Fibroblast of lung (primary cell): ENCODE measurements around the gene COL9A3. TPM values are rescaled to one million over a fixed set of nuclear protein-coding genes. Genes with fewer than 3 reads are reported as not detected.

Experiments used
- DNase-seq, 2 donors: peaks; one replicate each; pipeline versions ENCODE4 v3.0.0 to v3.0.0-alpha.2; 2010; ENCODE audit warnings: low read depth in 2 of 2
- H2AFZ ChIP-seq: 2 replicates; pipeline ENCODE4 v1.5.1; 2012; ENCODE audit warnings: low read length, control low read depth, inconsistent platforms
- H3K27ac ChIP-seq: 2 replicates; pipeline ENCODE4 v1.5.1; 2011; ENCODE audit warnings: low read length, control low read depth; ENCODE audit not compliant: insufficient read depth
- H3K27me3 ChIP-seq: 2 replicates; pipeline ENCODE4 v1.5.1; 2011; ENCODE audit warnings: mild to moderate bottlenecking, low read length; ENCODE audit not compliant: control insufficient read depth, insufficient read depth
- H3K36me3 ChIP-seq: 2 replicates; pipeline ENCODE4 v1.5.1; 2011; ENCODE audit warnings: low read length; ENCODE audit not compliant: control insufficient read depth, insufficient read depth
- H3K4me1 ChIP-seq: 2 replicates; pipeline ENCODE4 v1.5.1; 2011; ENCODE audit warnings: low read length; ENCODE audit not compliant: control insufficient read depth, insufficient read depth; ENCODE audit errors: extremely low read depth
- H3K4me2 ChIP-seq: 2 replicates; pipeline ENCODE4 v1.5.1; 2011; ENCODE audit warnings: low read length, control low read depth; ENCODE audit not compliant: insufficient read depth; ENCODE audit errors: extremely low read depth
- H3K4me3 ChIP-seq, 4 experiments: fragments of 200-600 bp in 1 of 4; sonication (generic) in 1 of 4; replicated peaks in 1 of 4; 2 replicates each; pipeline ENCODE4 v1.5.1; 2011 to 2016; ENCODE audit warnings: low read length in 4 of 4, low read depth in 3 of 4, mild to moderate bottlenecking in 3 of 4, control low read depth in 2 of 4, inconsistent platforms in 1 of 4, mixed read lengths in 1 of 4; ENCODE audit not compliant: insufficient read depth in 1 of 4; ENCODE audit errors: control extremely low read depth in 1 of 4
- H3K79me2 ChIP-seq: 2 replicates; pipeline ENCODE4 v1.5.1; 2012; ENCODE audit warnings: mild to moderate bottlenecking, low read length, inconsistent platforms; ENCODE audit not compliant: control insufficient read depth, insufficient read depth
- H3K9ac ChIP-seq: 2 replicates; pipeline ENCODE4 v1.5.1; 2011; ENCODE audit warnings: mild to moderate bottlenecking, low read length, control low read depth; ENCODE audit not compliant: insufficient read depth
- H3K9me3 ChIP-seq: 2 replicates; pipeline ENCODE4 v1.5.1; 2012; ENCODE audit warnings: low read depth, low read length; ENCODE audit not compliant: control insufficient read depth, insufficient read depth
- H4K20me1 ChIP-seq: 2 replicates; pipeline ENCODE4 v1.5.1; 2011; ENCODE audit warnings: low read length; ENCODE audit not compliant: control insufficient read depth, insufficient read depth; ENCODE audit errors: extremely low read depth
- EZH2 ChIP-seq: IDR thresholded peaks from 2 replicates; pipeline ENCODE4 v1.5.1; 2012; ENCODE audit warnings: low read length, control low read depth, mild to moderate bottlenecking; ENCODE audit errors: missing control alignments
- polyA plus RNA-seq, 2 donors: library from polyadenylated mRNA; depleted of rRNA in 1 of 2; stranded (reverse) in 1 of 2; unstranded in 1 of 2; fragments of >200 nt; gene quantifications; 2 replicates each; pipeline ENCODE4 v1.2.1, GENCODE V29; 2011 to 2012; ENCODE audit warnings: missing spikeins in 1 of 2
- total RNA-seq: library from RNA; depleted of rRNA; stranded (reverse); fragments of >200 nt; gene quantifications from 2 replicates; pipeline ENCODE4 v1.2.1, GENCODE V29; 2014
- TF ChIP-seq, protein P1 (sequence below), 2 donors: IDR thresholded peaks in 1 of 2; conservative IDR thresholded peaks in 1 of 2; 1 replicate in 1 of 2; 2 replicates in 1 of 2; pipeline ENCODE4 v1.5.1; 2011 to 2012; ENCODE audit warnings: low read length in 2 of 2, control low read depth in 1 of 2, inconsistent platforms in 1 of 2, low read depth in 1 of 2, mild to moderate bottlenecking in 1 of 2

Gene COL9A3
- total and polyA plus RNA-seq, 2 donors (not counting 1 experiment from before 2014, with no cell fraction given), result 0.17 TPM

GRCh38 chr20:62770916-62771315 lies 45.9 kb upstream of the COL9A3 start:
- H3K27me3 ChIP-seq, result peaks cover 9% of the 10 kb centered on the region
- DNase-seq, result no peak
- no peak for TF ChIP-seq EZH2
- TF ChIP-seq, protein P1, sequence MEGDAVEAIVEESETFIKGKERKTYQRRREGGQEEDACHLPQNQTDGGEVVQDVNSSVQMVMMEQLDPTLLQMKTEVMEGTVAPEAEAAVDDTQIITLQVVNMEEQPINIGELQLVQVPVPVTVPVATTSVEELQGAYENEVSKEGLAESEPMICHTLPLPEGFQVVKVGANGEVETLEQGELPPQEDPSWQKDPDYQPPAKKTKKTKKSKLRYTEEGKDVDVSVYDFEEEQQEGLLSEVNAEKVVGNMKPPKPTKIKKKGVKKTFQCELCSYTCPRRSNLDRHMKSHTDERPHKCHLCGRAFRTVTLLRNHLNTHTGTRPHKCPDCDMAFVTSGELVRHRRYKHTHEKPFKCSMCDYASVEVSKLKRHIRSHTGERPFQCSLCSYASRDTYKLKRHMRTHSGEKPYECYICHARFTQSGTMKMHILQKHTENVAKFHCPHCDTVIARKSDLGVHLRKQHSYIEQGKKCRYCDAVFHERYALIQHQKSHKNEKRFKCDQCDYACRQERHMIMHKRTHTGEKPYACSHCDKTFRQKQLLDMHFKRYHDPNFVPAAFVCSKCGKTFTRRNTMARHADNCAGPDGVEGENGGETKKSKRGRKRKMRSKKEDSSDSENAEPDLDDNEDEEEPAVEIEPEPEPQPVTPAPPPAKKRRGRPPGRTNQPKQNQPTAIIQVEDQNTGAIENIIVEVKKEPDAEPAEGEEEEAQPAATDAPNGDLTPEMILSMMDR (conservative IDR thresholded peaks at IDR 0.05 in 1 of 2, IDR thresholded peaks at IDR 0.05 in 1 of 2; ENCODE audit: low read depth in 1 of 2, low read length in 2 of 2), result no peak
- H3K27ac ChIP-seq, result no peak overlapping the region
- H3K4me3 ChIP-seq, result no peak overlapping the region
- H3K4me2 ChIP-seq, result no peak overlapping the region
- no peaks in the 10 kb centered on the region for H4K20me1 ChIP-seq
- no peaks in the 10 kb centered on the region for H3K9me3 ChIP-seq
- H3K36me3 ChIP-seq, result no peaks in the 10 kb centered on the region
- no peak overlapping the region for H2AFZ ChIP-seq
- no peaks in the 10 kb centered on the region for H3K79me2 ChIP-seq
- no peak overlapping the region for H3K9ac ChIP-seq
- no peaks in the 10 kb centered on the region for H3K4me1 ChIP-seq

- peaks cover 7% of the 10 kb centered on the region for H3K27me3 ChIP-seq
Observed at GRCh38 chr20:62771396-62772102, 45.3 kb upstream of the COL9A3 start.

DNA sequence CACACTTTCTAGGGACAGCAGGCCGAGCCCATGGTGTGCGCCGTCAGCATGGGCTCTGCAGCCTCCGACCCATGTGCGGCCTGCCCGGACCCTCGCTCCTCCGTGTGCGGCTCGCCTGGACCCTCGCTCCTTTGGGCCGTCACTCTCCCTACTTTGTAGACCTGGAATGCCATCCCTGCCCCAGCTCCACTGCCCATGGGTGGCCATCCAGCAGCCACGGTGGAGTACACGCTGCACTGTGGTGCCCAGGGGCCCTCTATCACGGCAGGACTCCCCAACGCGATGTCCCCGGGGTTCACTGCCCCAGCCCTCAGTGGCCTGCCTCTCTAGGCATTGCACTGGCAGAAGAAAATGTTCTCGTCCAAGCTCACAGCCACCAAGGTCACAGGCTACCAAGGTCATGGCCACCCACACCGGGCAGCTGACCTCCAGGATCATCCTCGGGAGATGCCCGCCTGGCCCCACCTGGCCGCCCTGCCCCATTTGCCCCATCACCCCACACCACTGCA lies 44.7 kb upstream of the COL9A3 start:
- no peak for TF ChIP-seq EZH2
- TF ChIP-seq, protein P1 (conservative IDR thresholded peaks at IDR 0.05 in 1 of 2, IDR thresholded peaks at IDR 0.05 in 1 of 2; ENCODE audit: low read depth in 1 of 2, low read length in 2 of 2), result no peak
- no peaks in the 10 kb centered on the region for H3K9me3 ChIP-seq
- H3K27ac ChIP-seq, result no peak overlapping the region
- peaks cover under 1% of the 10 kb centered on the region for H3K27me3 ChIP-seq
- no peak overlapping the region for H2AFZ ChIP-seq
- H3K79me2 ChIP-seq, result no peaks in the 10 kb centered on the region
- no peaks in the 10 kb centered on the region for H4K20me1 ChIP-seq
- no peak overlapping the region for H3K9ac ChIP-seq
- H3K4me3 ChIP-seq, result no peak overlapping the region
- no peaks in the 10 kb centered on the region for H3K4me1 ChIP-seq
- no peak overlapping the region for H3K4me2 ChIP-seq
- H3K36me3 ChIP-seq, result no peaks in the 10 kb centered on the region
- DNase-seq, result no peak

More at GRCh38 chr20:62771396-62772102, 45.3 kb upstream of the COL9A3 start:
- no peak overlapping the region for H2AFZ ChIP-seq
- no peaks in the 10 kb centered on the region for H3K4me1 ChIP-seq
- H3K9me3 ChIP-seq, result no peaks in the 10 kb centered on the region
- no peak overlapping the region for H3K9ac ChIP-seq
- TF ChIP-seq, protein P1 (conservative IDR thresholded peaks at IDR 0.05 in 1 of 2, IDR thresholded peaks at IDR 0.05 in 1 of 2; ENCODE audit: low read depth in 1 of 2, low read length in 2 of 2), result no peak
- TF ChIP-seq EZH2, result no peak
- no peaks in the 10 kb centered on the region for H3K79me2 ChIP-seq
- H4K20me1 ChIP-seq, result no peaks in the 10 kb centered on the region
- H3K4me3 ChIP-seq, result no peak overlapping the region
- DNase-seq, result no peak
- no peaks in the 10 kb centered on the region for H3K36me3 ChIP-seq
- no peak overlapping the region for H3K27ac ChIP-seq
- no peak overlapping the region for H3K4me2 ChIP-seq
